Measurements from ENCODE around the gene ARMH1.

DNA sequence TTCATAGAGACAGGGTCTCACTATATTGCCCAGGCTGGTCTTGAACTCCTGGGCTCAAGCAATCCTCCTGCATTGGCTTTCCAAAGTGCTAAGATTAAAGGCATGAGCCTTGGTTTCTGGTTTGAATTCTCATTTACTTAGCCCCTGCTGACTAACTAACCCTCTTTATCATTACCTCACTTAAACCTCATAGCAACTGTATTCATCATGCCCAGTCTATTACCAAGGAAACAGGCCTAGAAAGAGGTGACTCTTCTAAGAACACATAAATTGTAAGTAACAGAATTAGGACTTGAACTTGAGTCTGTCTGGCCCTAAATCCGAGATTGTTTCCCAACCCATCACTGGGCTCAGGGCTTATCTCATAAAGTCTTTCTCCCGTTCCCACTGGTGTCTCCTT lies 44.4 kb upstream of the ARMH1 start:
- TF ChIP-seq POLR2AphosphoS5 (IDR thresholded peaks at IDR 0.05) (no peak), POLR2A (IDR thresholded peaks at IDR 0.05; ENCODE audit: low read depth) (no peak)
- TF ChIP-seq, protein P1, sequence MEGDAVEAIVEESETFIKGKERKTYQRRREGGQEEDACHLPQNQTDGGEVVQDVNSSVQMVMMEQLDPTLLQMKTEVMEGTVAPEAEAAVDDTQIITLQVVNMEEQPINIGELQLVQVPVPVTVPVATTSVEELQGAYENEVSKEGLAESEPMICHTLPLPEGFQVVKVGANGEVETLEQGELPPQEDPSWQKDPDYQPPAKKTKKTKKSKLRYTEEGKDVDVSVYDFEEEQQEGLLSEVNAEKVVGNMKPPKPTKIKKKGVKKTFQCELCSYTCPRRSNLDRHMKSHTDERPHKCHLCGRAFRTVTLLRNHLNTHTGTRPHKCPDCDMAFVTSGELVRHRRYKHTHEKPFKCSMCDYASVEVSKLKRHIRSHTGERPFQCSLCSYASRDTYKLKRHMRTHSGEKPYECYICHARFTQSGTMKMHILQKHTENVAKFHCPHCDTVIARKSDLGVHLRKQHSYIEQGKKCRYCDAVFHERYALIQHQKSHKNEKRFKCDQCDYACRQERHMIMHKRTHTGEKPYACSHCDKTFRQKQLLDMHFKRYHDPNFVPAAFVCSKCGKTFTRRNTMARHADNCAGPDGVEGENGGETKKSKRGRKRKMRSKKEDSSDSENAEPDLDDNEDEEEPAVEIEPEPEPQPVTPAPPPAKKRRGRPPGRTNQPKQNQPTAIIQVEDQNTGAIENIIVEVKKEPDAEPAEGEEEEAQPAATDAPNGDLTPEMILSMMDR (IDR thresholded peaks at IDR 0.05): no peak
